ENCODE measurements around the gene RPS6KB2. TPM values are rescaled to one million over a fixed set of nuclear protein-coding genes. Genes with fewer than 3 reads are reported as not detected.
A peak's percentile ranks its signal among the peaks of the same experiment; 100 is the strongest.

RPS6KB2 gene
- total RNA-seq, 1 experiment from 2014 or later, result 49.8 TPM

DNA sequence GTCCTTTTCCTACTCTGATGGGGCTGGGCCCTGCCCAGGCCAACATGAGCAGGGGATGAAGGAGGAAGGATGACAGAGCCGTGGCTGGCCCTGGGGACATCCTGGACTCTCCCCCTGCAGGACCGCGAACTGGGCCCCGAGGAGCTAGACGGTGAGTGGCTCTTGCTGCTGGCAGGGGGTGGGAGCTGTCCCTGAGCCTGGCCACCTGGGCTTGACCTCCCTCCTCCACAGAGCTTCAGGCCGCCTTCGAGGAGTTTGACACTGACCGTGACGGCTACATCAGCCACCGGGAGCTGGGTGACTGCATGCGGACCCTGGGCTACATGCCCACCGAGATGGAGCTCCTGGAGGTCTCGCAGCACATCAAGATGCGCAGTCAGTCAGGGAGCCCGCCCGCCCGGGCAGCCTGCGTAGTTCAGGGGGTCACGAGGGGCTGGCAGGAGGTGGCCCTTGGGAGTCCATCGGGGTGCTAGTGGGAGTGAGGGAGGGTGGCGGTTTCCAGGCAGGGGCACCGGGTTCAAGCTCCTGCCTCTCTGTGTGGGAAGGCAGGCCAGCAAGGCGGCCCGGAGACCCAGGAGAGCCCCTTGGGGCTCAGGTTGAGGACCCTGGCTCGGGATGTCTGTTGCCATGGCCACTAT is 27.9 kb downstream of the RPS6KB2 start:
- H3K27ac Mint-ChIP-seq (ENCODE audit: low read depth, unreplicated experiment), result no peak overlapping the region
- intact Hi-C loops (cut with micrococcal nuclease), result no loop called here
- no TSS peak for BruUV-seq (replicated peaks)
- H3K9me3 Mint-ChIP-seq (ENCODE audit: unreplicated experiment), result no peaks in the 10 kb centered on the region
- ChIA-PET POLR2A (no interaction called here), CTCF (no interaction called here)
- TF ChIP-seq, protein P1, sequence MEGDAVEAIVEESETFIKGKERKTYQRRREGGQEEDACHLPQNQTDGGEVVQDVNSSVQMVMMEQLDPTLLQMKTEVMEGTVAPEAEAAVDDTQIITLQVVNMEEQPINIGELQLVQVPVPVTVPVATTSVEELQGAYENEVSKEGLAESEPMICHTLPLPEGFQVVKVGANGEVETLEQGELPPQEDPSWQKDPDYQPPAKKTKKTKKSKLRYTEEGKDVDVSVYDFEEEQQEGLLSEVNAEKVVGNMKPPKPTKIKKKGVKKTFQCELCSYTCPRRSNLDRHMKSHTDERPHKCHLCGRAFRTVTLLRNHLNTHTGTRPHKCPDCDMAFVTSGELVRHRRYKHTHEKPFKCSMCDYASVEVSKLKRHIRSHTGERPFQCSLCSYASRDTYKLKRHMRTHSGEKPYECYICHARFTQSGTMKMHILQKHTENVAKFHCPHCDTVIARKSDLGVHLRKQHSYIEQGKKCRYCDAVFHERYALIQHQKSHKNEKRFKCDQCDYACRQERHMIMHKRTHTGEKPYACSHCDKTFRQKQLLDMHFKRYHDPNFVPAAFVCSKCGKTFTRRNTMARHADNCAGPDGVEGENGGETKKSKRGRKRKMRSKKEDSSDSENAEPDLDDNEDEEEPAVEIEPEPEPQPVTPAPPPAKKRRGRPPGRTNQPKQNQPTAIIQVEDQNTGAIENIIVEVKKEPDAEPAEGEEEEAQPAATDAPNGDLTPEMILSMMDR (IDR thresholded peaks at IDR 0.05; ENCODE audit: unreplicated experiment), result no peak
- H3K4me1 Mint-ChIP-seq (ENCODE audit: insufficient read depth, unreplicated experiment), result no peaks in the 10 kb centered on the region
- peaks cover 4% of the 10 kb centered on the region for H3K36me3 Mint-ChIP-seq (ENCODE audit: insufficient read depth, unreplicated experiment)
- no peaks in the 10 kb centered on the region for H3K27me3 Mint-ChIP-seq (ENCODE audit: insufficient read depth, unreplicated experiment)
- no peak for DNase-seq (ENCODE audit: unreplicated experiment)
- no peak overlapping the region for H3K4me3 Mint-ChIP-seq (ENCODE audit: unreplicated experiment)

DNA sequence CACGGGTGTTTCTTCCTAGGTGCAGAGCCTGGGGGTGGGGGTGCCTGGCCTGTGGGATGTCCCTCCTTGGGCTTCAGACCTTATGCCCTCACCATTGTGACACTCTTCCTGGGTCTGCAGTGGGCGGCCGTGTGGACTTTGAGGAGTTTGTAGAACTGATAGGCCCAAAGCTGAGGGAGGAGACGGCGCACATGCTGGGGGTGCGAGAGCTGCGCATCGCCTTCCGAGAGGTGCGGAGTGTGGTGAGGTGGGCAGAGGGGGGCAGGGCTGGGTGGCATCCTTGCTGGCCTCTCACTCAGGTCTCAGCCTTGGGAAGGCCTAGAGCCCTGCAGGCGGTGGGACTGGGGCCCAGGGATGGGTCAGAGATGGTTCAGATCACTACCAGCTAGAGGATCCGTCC is 29.2 kb downstream of the RPS6KB2 start:
- H3K9me3 Mint-ChIP-seq (ENCODE audit: unreplicated experiment), result no peaks in the 10 kb centered on the region
- TF ChIP-seq, protein P1 (IDR thresholded peaks at IDR 0.05; ENCODE audit: unreplicated experiment), result no peak

DNA sequence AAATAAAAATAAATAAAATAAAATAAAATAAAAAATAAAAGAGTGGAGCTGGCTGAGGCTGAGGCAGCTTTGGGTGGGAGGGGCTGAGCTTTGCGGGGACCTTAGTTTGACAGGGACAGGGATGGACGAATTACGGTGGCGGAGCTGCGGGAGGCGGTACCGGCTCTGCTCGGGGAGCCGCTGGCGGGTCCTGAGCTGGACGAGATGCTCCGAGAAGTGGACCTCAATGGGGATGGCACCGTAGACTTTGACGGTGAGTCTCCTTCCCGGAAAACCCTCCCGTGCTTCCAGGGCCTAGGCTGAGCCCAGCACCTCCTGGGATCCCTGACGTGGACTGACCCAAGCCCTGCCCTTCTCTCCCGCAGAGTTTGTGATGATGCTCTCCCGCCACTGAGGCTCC is 30.0 kb downstream of the RPS6KB2 start:
- Mint-ChIP-seq H3K27me3 (ENCODE audit: insufficient read depth, unreplicated experiment) (no peaks in the 10 kb centered on the region), H3K27ac (ENCODE audit: low read depth, unreplicated experiment) (no peak overlapping the region)

More for the DNA sequence above, 29.2 kb downstream of the RPS6KB2 start:
- Mint-ChIP-seq H3K36me3 (ENCODE audit: insufficient read depth, unreplicated experiment) (no peaks in the 10 kb centered on the region), H3K4me3 (ENCODE audit: unreplicated experiment) (no peak overlapping the region), H3K27ac (ENCODE audit: low read depth, unreplicated experiment) (no peak overlapping the region), H3K4me1 (ENCODE audit: insufficient read depth, unreplicated experiment) (no peaks in the 10 kb centered on the region), H3K27me3 (ENCODE audit: insufficient read depth, unreplicated experiment) (no peaks in the 10 kb centered on the region)
- POLR2A ChIA-PET, result interaction anchor here (0.6 kb wide), 1 partner anchor 8 kb away, joined by 3 read pairs; no protein-coding TSS in a partner anchor
- DNase-seq (ENCODE audit: unreplicated experiment), result no peak
- intact Hi-C loops (cut with micrococcal nuclease), result no loop called here
- CTCF ChIA-PET, result no interaction called here
- BruUV-seq (replicated peaks), result no TSS peak

DNA sequence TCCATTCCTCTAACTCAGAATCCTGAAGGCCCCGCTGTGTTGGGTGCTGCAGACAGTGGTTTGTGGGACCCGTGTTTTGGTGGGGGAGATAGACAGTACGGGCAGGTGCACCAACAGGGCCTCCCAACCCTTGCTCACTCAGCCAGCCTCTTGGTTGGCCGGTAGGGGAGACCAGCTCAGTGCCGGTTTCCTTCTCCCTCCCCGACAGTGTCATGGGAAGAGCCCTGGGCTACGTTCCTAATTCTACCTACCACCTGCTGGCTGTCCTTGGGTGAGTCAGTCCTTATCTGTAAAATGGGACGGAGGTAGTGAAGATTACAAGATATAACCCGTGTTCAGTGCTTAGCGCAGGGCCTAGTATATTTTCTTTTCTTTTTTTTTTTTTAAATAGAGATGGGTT is 34.9 kb downstream of the RPS6KB2 start:
- Mint-ChIP-seq H3K36me3 (ENCODE audit: insufficient read depth, unreplicated experiment) (peaks cover 11% of the 10 kb centered on the region), H3K4me1 (ENCODE audit: insufficient read depth, unreplicated experiment) (peaks cover 20% of the 10 kb centered on the region), H3K27ac (ENCODE audit: low read depth, unreplicated experiment) (peak overlapping the region; percentile 91), H3K27me3 (ENCODE audit: insufficient read depth, unreplicated experiment) (no peaks in the 10 kb centered on the region), H3K9me3 (ENCODE audit: unreplicated experiment) (no peaks in the 10 kb centered on the region), H3K4me3 (ENCODE audit: unreplicated experiment) (no peak overlapping the region)
- ChIA-PET CTCF (interaction anchor here (0.6 to 1.0 kb wide), 2 partner anchors 43 to 44 kb away, joined by 3 to 4 read pairs; no protein-coding TSS in a partner anchor), POLR2A (interaction anchor here (1.1 to 3.2 kb wide), 7 partner anchors 16 to 71 kb away, joined by 3 to 19 read pairs (median 4); partner anchors contain the start of genes PPP1CA, RAD9A and RPS6KB2)
- no peak for DNase-seq (ENCODE audit: unreplicated experiment)
- intact Hi-C loops (cut with micrococcal nuclease), result no loop called here
- TF ChIP-seq, protein P1 (IDR thresholded peaks at IDR 0.05; ENCODE audit: unreplicated experiment), result no peak
- no TSS peak for BruUV-seq (replicated peaks)

More for the DNA sequence above, 30.0 kb downstream of the RPS6KB2 start:
- TF ChIP-seq, protein P1 (IDR thresholded peaks at IDR 0.05; ENCODE audit: unreplicated experiment), result no peak
- H3K9me3 Mint-ChIP-seq (ENCODE audit: unreplicated experiment), result no peaks in the 10 kb centered on the region
- no TSS peak for BruUV-seq (replicated peaks)
- DNase-seq (ENCODE audit: unreplicated experiment), result no peak
- ChIA-PET CTCF (interaction anchor here (0.6 kb wide), 1 partner anchor 87 kb away, joined by 3 read pairs; no protein-coding TSS in a partner anchor), POLR2A (interaction anchor here (0.6 to 1.5 kb wide), 3 partner anchors 9 to 25 kb away, joined by 3 to 5 read pairs (median 3); no protein-coding TSS in a partner anchor)
- no peaks in the 10 kb centered on the region for H3K36me3 Mint-ChIP-seq (ENCODE audit: insufficient read depth, unreplicated experiment)
- no peaks in the 10 kb centered on the region for H3K4me1 Mint-ChIP-seq (ENCODE audit: insufficient read depth, unreplicated experiment)
- intact Hi-C loops (cut with micrococcal nuclease), result no loop called here
- H3K4me3 Mint-ChIP-seq (ENCODE audit: unreplicated experiment), result no peak overlapping the region

Data from MCF 10A (cell line).